ENCODE measurements around the gene RCN1.
A peak's percentile ranks its signal among the peaks of the same experiment; 100 is the strongest.

GRCh38 chr11:32052215-32052614, 38.7 kb upstream of the RCN1 start:
- TF ChIP-seq CTCF (IDR thresholded peaks at IDR 0.05) (peak in 5 of 6 experiments; percentile 53 to 76 (median 72)), POLR2A (IDR thresholded peaks at IDR 0.05) (no peak)

Measured in thyroid gland (tissue), 4 donors.